Measurements from ENCODE around the gene SMCR8. TPM values are rescaled to one million over a fixed set of nuclear protein-coding genes. Genes with fewer than 3 reads are reported as not detected.

SMCR8 gene
- total and polyA plus RNA-seq, 10 of the 15 experiments (the other 5 are each of a cell fraction or from before 2014, with no cell fraction given): 0.52 to 16.4 (median 8.0) TPM

- POLR2A ChIA-PET: no interaction called here
- Histone ChIP-seq H3K4me1 (ENCODE audit: control insufficient read depth, insufficient read depth, low read length) (no peaks in the 10 kb centered on the region), H3K9ac (ENCODE audit: control insufficient read depth, insufficient read depth, low read length) (no peak overlapping the region), H3K9me3 (replicated peaks; ENCODE audit: control insufficient read depth, insufficient read depth, low read length) (no peaks in the 10 kb centered on the region), H3K4me2 (ENCODE audit: control insufficient read depth, insufficient read depth) (no peak overlapping the region), H3K4me3 (no peak overlapping the region), H4K20me1 (ENCODE audit: control insufficient read depth, insufficient read depth) (no peaks in the 10 kb centered on the region), H3K79me2 (ENCODE audit: control insufficient read depth, insufficient read depth, low read length) (no peaks in the 10 kb centered on the region), H2AFZ (ENCODE audit: control insufficient read depth, low read depth, low read length) (no peak overlapping the region), H3K27me3 (replicated peaks in 1 of 2; ENCODE audit: control insufficient read depth in 2 of 2, insufficient read depth in 2 of 2, low read length in 1 of 2) (no peaks in the 10 kb centered on the region), H3K36me3 (ENCODE audit: control insufficient read depth in 2 of 2, insufficient read depth in 2 of 2, low read length in 1 of 2) (peaks cover 13 to 35% of the 10 kb centered on the region in 2 experiments), H3K27ac (ENCODE audit: control insufficient read depth, insufficient read depth) (no peak overlapping the region)
- RAD21 ChIA-PET (ENCODE audit: unreplicated experiment): no interaction called here
- FAIRE-seq: no peak
- SMC1A ChIA-PET (ENCODE audit: uncharacterized antibody, unreplicated experiment): interaction anchor here (1.3 kb wide), 1 partner anchor 32 kb away, joined by 3 read pairs; no protein-coding TSS in a partner anchor
- CTCF ChIA-PET: no interaction called here
- WGBS (ENCODE audit: insufficient coverage, insufficient replicate concordance, low lambda C conversion rate, missing lambda C conversion rate): 94% methylated on average over 8 of the region's 8 CpGs
- in situ Hi-C loops (cut with MboI): no loop called here
- no TSS peak for BruUV-seq (replicated peaks)
- intact Hi-C loops (cut with micrococcal nuclease; ENCODE audit: unreplicated experiment): no loop called here
- no peak for ATAC-seq
- DNase-seq (ENCODE audit: low read depth, low spot score): no peak
- TF ChIP-seq ATF3 (IDR thresholded peaks at IDR 0.05; ENCODE audit: borderline replicate concordance, extremely low read depth, low read depth, low read length) (no peak), TBL1XR1 (IDR thresholded peaks at IDR 0.05; ENCODE audit: low read depth, low read length) (no peak), E2F8 (IDR thresholded peaks at IDR 0.05; ENCODE audit: low read depth, partially characterized antibody) (no peak), ELK1 (IDR thresholded peaks at IDR 0.05; ENCODE audit: low read depth, low read length) (no peak), USF2 (IDR thresholded peaks at IDR 0.05; ENCODE audit: borderline replicate concordance, low read depth, low read length) (no peak), JUNB (IDR thresholded peaks at IDR 0.05) (no peak), SMAD5 (IDR thresholded peaks at IDR 0.05; ENCODE audit: low read depth) (no peak), MYB (IDR thresholded peaks at IDR 0.05; ENCODE audit: borderline replicate concordance, low read depth, low read length) (no peak), FOXK2 (IDR thresholded peaks at IDR 0.05) (no peak), SIX5 (IDR thresholded peaks at IDR 0.05; ENCODE audit: low read depth, low read length, severe bottlenecking) (no peak), PRDM15 (CRISPR knock-in tag; IDR thresholded peaks at IDR 0.05) (no peak), MTA3 (IDR thresholded peaks at IDR 0.05; ENCODE audit: borderline replicate concordance, low read length) (no peak), YY1 (IDR thresholded peaks at IDR 0.05; ENCODE audit: low read depth, low read length) (no peak), FOXM1 (IDR thresholded peaks at IDR 0.05; ENCODE audit: low read depth, low read length) (no peak)
These were observed 14.2 kb upstream of the SMCR8 start for GRCh38 chr17:18300725-18301480.
